ENCODE data around the gene SLIT3.

The SLIT3 gene

DNA sequence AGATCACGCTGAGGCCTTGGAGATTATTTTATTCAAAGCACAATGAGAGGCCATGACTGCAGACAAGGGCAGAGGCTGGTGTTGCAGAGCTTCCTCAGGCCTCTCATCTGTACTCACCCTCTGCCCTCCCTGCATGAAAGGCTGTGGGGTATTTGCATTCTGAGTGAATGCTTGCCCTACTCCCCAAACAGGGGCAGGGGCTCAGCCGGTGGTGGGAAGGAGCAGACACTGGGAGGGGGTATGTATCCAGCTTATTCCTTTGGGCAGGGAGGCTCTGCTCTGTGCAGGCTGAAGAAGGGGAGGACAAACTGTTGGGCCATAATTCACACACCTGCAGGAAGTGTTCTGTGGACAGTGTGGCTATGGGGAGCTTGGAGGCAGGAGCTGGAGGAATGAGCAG, 573.4 kb downstream of the SLIT3 start:
- peaks cover 40% of the 10 kb centered on the region for H3K9me3 Mint-ChIP-seq

GRCh38 chr5:168726342-168726741, 574.6 kb downstream of the SLIT3 start:
- no peaks in the 10 kb centered on the region for H3K4me1 Mint-ChIP-seq
- H3K27me3 Mint-ChIP-seq (ENCODE audit: low read depth) = peaks cover 4% of the 10 kb centered on the region
- H3K27ac Mint-ChIP-seq = no peak overlapping the region
- peaks cover 52% of the 10 kb centered on the region for H3K36me3 Mint-ChIP-seq (ENCODE audit: low read depth)
- H3K4me3 Mint-ChIP-seq = no peak overlapping the region
- no peak for TF ChIP-seq CTCF (IDR thresholded peaks at IDR 0.05; ENCODE audit: unreplicated experiment in 3 of 3)
- H3K9me3 Mint-ChIP-seq = peaks cover 30% of the 10 kb centered on the region

More for the DNA sequence above, 573.4 kb downstream of the SLIT3 start:
- H3K27me3 Mint-ChIP-seq (ENCODE audit: low read depth) = peaks cover 4% of the 10 kb centered on the region
- no peak overlapping the region for H3K4me3 Mint-ChIP-seq
- no peaks in the 10 kb centered on the region for H3K4me1 Mint-ChIP-seq
- no peak for TF ChIP-seq CTCF (IDR thresholded peaks at IDR 0.05; ENCODE audit: unreplicated experiment in 3 of 3)
- no peak overlapping the region for H3K27ac Mint-ChIP-seq
- peaks cover 57% of the 10 kb centered on the region for H3K36me3 Mint-ChIP-seq (ENCODE audit: low read depth)

DNA sequence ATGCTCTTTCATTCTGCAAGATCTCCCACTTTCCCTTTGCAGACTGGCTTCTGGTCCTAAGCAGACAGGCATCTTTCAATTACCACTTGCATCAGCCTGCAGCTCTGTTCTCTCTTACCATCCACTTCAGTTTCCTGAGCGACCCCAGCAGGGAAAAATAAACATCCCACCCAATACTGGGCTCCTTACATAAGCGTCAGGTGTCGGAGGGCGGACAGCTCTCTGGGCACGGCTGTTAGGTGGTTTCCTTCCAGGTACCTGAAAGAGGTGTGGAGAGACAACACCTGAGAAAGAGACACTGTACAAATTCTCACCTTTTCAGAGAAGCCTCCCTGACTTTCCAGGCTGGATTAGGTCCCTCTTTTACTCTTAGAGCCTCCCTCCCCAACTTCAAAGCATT, 576.7 kb downstream of the SLIT3 start:
- no peak overlapping the region for H3K4me3 Mint-ChIP-seq
- H3K27me3 Mint-ChIP-seq (ENCODE audit: low read depth) = peaks cover 3% of the 10 kb centered on the region
- no peaks in the 10 kb centered on the region for H3K4me1 Mint-ChIP-seq
- H3K27ac Mint-ChIP-seq = no peak overlapping the region
- H3K36me3 Mint-ChIP-seq (ENCODE audit: low read depth) = peaks cover 46% of the 10 kb centered on the region
- no peak for TF ChIP-seq CTCF (IDR thresholded peaks at IDR 0.05; ENCODE audit: unreplicated experiment in 3 of 3)
- H3K9me3 Mint-ChIP-seq = peaks cover 13% of the 10 kb centered on the region

- H3K36me3 Mint-ChIP-seq (ENCODE audit: low read depth) = peaks cover 41% of the 10 kb centered on the region
- no peaks in the 10 kb centered on the region for H3K4me1 Mint-ChIP-seq
- peaks cover 3% of the 10 kb centered on the region for H3K27me3 Mint-ChIP-seq (ENCODE audit: low read depth)
- H3K27ac Mint-ChIP-seq = no peak overlapping the region
- H3K4me3 Mint-ChIP-seq = no peak overlapping the region
- TF ChIP-seq CTCF (IDR thresholded peaks at IDR 0.05; ENCODE audit: unreplicated experiment in 3 of 3) = no peak
- H3K9me3 Mint-ChIP-seq = peaks cover 5% of the 10 kb centered on the region
These were observed 577.9 kb downstream of the SLIT3 start for GRCh38 chr5:168723037-168723436.

GRCh38 chr5:168721966-168722365, 579.0 kb downstream of the SLIT3 start:
- Mint-ChIP-seq H3K4me1 (no peaks in the 10 kb centered on the region), H3K4me3 (no peak overlapping the region), H3K9me3 (no peaks in the 10 kb centered on the region), H3K27ac (no peak overlapping the region), H3K27me3 (ENCODE audit: low read depth) (peaks cover 3% of the 10 kb centered on the region), H3K36me3 (ENCODE audit: low read depth) (peaks cover 30% of the 10 kb centered on the region)
- TF ChIP-seq CTCF (IDR thresholded peaks at IDR 0.05; ENCODE audit: unreplicated experiment in 3 of 3) = no peak

GRCh38 chr5:168721002-168721753, 579.8 kb downstream of the SLIT3 start:
- no peak for TF ChIP-seq CTCF (IDR thresholded peaks at IDR 0.05; ENCODE audit: unreplicated experiment in 3 of 3)
- Mint-ChIP-seq H3K36me3 (ENCODE audit: low read depth) (peaks cover 30% of the 10 kb centered on the region), H3K27ac (no peak overlapping the region), H3K9me3 (no peaks in the 10 kb centered on the region), H3K4me1 (no peaks in the 10 kb centered on the region), H3K4me3 (no peak overlapping the region), H3K27me3 (ENCODE audit: low read depth) (peaks cover 3% of the 10 kb centered on the region)

Measured in nephron (organoid).